Measurements from ENCODE around the gene ANKRD24.
A peak's percentile ranks its signal among the peaks of the same experiment; 100 is the strongest.
"Not testable (repeated sequence)": the region's sequence is repeated elsewhere in the genome, so short reads cannot be mapped to it uniquely, and the experiment has no call there.

ANKRD24 gene

GRCh38 chr19:4197625-4198466 is 15.4 kb downstream of the ANKRD24 start:
- no peak for DNase-seq (ENCODE audit: low spot score)

- DNase-seq (ENCODE audit: low spot score) = no peak
Measured at GRCh38 chr19:4198467-4199126, 16.1 kb downstream of the ANKRD24 start.

DNA sequence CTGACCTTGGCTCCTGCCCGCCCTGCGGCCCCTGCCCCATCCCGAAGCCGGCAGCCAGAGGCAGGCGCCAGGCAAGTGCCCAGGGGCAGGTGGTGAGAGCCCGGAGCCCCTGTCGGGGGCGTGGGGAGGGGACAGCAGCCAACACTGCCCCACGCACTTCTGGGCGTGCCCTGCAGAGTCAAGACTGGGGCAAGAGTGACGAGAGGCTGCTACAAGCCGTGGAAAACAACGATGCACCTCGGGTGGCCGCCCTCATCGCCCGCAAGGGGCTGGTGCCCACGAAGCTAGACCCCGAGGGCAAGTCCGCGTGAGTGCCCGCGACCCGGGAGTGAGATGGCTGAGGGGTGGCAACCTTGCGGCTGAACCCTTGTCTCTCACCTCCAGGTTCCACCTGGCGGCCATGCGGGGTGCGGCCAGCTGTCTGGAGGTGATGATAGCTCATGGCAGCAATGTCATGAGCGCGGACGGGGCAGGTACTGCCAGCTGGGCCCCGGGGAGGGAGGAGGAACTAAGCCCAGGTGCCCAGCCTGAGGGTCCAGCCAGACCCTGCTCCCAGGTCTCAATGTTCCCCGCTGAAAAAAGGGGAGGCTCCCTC is 17.3 kb downstream of the ANKRD24 start:
- no peak for DNase-seq (ENCODE audit: low spot score)

GRCh38 chr19:4200940-4201542 is 18.6 kb downstream of the ANKRD24 start:
- no peak for DNase-seq (ENCODE audit: low spot score)

- no peak for DNase-seq (ENCODE audit: low spot score)
Measured at GRCh38 chr19:4201798-4202197, 19.3 kb downstream of the ANKRD24 start.

GRCh38 chr19:4206818-4207484 is 24.5 kb downstream of the ANKRD24 start:
- DNase-seq (ENCODE audit: low spot score) = peak; percentile 63

DNA sequence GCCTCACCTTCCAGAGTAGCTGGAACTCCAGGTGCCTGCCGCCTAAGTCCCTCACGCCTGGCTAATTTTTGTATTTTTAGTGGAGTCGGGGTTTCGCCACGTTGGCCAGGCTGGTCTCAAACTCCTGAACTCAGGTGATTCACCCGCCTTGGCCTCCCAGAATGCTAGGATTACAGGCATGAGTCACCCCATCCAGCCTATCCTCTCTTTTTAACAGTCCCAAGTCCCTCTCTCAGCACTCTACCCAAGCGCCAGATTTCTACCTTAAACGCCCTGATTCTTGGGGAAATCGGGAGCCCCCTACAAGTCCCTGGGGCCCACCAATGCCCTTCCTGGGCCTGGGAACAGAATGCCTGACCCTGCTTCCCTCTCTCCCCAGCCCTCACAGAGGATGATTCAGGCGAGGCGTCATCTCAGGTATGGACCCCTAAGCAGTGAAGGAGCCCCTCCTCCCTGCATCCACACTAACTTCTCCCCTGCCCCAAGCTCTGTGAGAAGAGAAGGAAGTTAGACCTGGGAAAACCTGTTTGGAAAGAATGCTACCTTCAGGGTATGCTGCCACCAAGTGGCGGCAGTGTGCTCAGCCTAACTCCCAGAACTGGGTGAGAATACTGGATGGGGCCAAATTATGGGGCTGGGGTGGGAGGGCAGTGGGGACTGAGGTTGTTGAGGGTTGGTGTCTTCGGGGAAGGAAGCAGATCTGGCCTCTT is 26.1 kb downstream of the ANKRD24 start:
- DNase-seq (ENCODE audit: low spot score) = peak; percentile 65

DNA sequence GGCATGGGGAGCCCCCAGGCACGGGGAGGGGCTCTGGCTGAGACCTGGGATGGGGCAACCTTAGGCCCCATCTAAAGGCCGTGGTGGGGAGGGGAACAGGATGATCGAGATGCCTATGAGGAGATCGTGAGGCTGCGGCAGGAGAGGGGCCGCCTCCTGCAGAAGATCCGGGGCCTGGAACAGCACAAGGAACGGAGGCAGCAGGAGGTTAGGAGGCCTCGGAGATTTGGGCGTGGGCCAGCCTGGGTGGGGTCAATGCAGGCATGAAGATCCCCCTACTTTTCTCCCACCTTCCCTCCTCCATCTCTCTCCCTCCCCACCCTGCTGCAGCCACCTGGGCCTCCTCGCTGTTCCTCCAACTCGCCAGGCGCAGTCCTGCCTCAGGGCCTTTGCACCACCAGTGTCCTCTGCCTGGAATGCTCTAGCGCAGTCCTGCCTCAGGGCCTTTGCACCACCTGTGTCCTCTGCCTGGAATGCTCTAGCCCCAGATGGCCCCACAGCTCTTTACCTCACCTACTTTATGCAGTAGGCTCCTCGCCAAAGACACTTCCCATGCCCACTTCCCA is 27.8 kb downstream of the ANKRD24 start:
- DNase-seq (ENCODE audit: low spot score) = no peak

DNA sequence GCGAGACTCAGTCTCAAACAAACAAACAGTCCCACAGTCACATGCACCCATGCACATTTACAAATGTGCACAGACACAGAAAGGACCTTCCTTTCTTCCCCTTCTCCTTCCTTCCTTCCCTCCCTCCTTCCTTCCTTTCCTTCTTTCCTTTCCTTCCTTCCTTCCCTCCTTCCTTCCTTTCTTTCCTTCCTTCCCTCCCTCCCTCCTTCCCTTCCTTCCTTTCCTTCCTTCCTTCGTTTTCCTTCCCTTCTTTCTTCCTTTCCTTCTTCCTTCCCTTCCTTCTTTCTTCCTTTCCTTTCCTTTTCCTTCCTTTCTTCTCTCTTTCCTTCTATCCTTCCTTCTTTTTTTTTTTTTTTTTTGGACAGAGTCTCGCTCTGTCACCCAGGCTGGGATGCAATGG is 30.6 kb downstream of the ANKRD24 start:
- no peak for DNase-seq (ENCODE audit: low spot score)

DNA sequence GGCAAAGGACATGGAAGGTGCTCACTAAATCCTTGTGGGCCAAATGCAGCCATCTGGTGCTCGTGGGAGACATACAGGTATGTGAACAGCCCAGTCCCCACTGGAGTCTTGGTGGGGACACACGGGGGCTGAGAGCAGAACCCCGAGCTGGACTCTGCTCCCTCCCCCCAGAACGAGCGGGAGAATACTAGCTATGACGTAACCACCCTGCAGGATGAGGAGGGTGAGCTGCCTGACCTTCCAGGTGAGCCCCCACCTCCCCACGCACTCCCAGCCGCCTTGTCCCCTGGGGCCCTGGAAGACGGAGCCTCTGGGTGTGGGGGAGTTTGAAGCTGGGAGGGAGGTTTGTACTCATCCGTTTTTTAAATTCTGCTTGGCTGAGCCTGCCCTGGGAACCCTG is 33.3 kb downstream of the ANKRD24 start:
- no peak for DNase-seq (ENCODE audit: low spot score)

- DNase-seq (ENCODE audit: low spot score) = no peak
Measured at GRCh38 chr19:4216846-4217245, 34.4 kb downstream of the ANKRD24 start.

DNA sequence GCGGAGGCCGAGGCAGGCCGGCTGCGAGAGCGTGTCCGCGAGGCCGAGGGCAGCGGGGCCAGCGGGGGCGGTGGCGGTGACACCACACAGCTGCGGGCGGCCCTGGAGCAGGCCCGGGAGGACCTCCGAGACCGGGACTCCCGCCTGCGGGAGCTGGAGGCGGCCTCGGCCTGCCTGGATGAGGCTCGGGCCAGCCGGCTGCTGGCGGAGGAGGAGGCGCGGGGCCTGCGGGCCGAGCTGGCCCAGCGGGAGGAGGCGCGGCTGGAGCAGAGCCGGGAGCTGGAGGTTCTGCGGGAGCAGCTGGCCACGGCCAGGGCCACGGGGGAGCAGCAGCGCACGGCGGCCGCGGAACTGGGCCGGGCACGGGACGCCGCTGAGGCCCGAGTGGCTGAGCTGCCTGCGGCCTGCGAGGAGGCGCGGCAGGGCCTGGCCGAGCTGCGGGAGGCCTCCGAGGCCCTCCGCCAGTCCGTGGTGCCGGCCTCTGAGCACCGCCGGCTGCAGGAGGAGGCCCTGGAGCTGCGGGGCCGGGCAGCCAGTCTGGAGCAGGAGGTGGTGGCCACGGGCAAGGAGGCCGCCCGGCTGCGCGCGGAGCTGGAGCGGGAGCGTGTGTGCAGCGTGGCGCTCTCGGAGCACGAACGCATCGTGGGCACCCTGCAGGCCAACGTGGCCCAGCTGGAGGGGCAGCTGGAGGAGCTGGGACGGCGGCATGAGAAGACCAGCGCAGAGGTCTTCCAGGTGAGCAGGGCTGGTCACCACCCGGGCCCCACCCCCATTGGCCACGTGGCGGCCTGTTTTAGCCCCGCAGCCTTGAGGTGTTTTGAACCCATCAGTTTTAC is 35.2 kb downstream of the ANKRD24 start:
- no peak for DNase-seq (ENCODE audit: low spot score)

- DNase-seq (ENCODE audit: low spot score) = not testable (repeated sequence)
Measured at GRCh38 chr19:4218523-4218922, 36.0 kb downstream of the ANKRD24 start.

- DNase-seq (ENCODE audit: low spot score) = no peak
Measured at GRCh38 chr19:4220188-4220587, 37.7 kb downstream of the ANKRD24 start.

DNA sequence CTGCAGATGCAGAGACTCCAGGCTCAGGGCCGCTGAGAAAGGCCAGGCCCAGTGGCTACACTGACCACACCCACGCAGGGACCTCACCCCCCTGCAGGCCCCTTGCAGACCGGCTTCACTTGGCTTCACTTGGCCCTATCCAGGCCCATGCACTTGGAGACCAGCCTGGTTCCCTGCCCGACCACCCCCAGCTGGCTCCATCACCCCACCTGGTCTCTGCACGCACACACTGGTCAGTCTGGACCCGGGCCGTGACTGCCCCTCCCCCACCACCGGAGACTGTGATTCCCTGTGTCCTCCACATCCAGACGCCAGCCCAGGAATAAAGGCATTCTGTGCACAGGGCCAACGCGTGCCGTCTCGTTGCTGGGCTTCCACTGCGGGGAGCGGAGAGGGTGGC is 42.0 kb downstream of the ANKRD24 start:
- DNase-seq (ENCODE audit: low spot score) = no peak

DNA sequence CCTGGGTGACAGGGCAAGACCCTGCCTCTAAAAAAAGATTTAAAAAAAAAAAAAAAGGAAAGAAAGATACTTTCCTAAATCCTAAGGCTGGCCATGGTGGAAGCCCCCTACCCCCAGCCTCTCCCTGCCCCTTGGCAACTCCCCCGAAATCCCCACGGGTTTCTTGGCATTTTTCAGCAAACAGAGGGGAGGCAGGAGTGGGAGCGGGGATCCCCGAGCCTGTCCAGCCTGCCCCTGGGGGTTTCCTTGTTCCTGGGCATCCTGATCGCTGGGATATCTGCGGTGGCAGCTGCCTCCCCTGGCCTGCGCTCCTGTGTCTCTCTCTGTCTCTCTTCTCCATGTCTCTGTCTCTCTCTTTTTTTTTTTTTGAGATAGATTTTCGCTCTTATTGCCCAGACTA is 43.4 kb downstream of the ANKRD24 start:
- DNase-seq (ENCODE audit: low spot score) = no peak

GRCh38 chr19:4227771-4228170 is 45.3 kb downstream of the ANKRD24 start:
- no peak for DNase-seq (ENCODE audit: low spot score)

DNA sequence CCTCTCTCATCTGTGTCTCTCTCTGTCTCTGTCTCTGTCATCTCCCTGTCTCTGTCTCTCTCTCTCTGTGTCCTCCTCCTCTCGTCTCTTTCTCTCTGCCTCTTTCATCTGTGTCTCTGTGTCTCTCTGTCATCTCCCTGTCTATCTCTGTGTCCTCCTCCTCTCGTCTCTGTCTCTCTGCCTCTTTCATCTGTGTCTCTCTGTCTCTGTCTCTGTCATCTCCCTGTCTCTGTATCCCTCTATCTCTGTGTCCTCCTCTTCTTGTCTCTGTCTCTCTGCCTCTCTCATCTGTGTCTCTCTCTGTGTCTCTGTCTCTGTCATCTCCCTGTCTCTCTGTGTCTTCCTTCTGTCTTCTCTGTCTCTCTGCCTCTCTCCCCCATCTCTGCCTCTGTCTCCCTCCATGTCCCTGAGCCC is 46.3 kb downstream of the ANKRD24 start:
- no peak for DNase-seq (ENCODE audit: low spot score)

DNA sequence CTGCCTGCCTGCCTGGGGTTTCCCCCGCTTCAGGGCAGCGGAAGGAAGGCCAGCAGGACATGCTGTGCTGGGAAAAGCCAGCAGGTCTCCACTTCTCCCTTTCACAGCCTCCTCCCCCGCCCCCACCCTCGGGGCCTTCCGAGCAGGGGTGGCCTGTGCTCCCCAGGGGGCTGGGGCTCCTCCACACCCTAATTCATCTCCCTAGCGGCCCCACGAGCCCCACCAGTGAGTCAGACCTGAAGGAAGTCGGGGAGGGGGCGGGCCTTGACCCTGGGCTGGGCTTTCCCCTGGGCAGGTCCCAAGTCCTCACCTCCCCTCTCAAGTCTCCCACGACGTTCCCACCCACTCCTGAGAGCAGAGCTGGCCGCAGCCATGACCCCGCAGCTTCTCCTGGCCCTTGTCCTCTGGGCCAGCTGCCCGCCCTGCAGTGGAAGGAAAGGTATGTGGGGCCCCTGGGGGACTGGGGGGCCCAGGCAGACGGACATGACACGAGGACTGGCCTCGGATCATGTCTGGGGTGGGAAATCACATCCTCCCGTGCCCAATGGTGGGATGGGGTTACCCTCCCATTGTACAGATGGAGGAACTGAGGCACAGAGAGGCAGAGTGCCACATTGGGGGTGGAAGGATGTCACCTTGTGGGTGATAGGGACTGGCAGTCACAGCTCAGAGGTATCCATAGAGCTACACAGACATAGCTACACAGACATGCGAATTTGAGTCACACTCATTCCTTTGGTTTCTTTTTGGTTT is 46.9 kb downstream of the ANKRD24 start, which contains the start of gene EBI3:
Gene EBI3, plus strand, starts transcription at position 345 of the 753 bp plus-strand sequence. Its CDS starts 28 bp downstream, at position 373.
- DNase-seq (ENCODE audit: low spot score) = peak; percentile 41
